ENCODE measurements around the gene PCID2.

PCID2 gene

GRCh38 chr13:113159701-113160100 lies 48.8 kb downstream of the PCID2 start:
- no peak for DNase-seq (ENCODE audit: low read depth)
- TF ChIP-seq, protein P1, sequence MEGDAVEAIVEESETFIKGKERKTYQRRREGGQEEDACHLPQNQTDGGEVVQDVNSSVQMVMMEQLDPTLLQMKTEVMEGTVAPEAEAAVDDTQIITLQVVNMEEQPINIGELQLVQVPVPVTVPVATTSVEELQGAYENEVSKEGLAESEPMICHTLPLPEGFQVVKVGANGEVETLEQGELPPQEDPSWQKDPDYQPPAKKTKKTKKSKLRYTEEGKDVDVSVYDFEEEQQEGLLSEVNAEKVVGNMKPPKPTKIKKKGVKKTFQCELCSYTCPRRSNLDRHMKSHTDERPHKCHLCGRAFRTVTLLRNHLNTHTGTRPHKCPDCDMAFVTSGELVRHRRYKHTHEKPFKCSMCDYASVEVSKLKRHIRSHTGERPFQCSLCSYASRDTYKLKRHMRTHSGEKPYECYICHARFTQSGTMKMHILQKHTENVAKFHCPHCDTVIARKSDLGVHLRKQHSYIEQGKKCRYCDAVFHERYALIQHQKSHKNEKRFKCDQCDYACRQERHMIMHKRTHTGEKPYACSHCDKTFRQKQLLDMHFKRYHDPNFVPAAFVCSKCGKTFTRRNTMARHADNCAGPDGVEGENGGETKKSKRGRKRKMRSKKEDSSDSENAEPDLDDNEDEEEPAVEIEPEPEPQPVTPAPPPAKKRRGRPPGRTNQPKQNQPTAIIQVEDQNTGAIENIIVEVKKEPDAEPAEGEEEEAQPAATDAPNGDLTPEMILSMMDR (conservative IDR thresholded peaks at IDR 0.05; ENCODE audit: low read depth, low read length) = no peak
- H3K4me3 ChIP-seq (ENCODE audit: low read depth, low read length) = no peak overlapping the region

DNA sequence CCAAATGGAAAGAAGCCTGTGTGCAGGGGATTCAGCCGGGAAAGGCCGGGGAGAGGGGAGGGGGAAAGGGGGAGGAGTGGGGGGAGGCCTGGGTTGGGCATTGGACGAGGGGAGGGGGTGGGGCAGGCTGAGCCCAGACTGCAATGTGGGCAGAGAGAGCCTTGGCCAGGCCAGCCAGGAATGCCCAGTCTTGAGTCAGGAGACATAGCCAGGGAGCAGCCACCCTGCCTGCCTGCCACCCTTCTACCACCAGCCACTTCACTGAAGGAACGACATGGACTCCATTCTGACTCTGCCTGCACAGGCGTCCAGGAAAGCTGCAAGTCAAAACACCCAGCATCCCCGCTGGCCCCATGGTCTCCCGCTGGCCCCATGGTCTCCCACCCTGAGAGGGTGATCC lies 49.5 kb downstream of the PCID2 start:
- DNase-seq (ENCODE audit: low read depth) = no peak
- H3K4me3 ChIP-seq (ENCODE audit: low read depth, low read length) = no peak overlapping the region
- TF ChIP-seq, protein P1 (conservative IDR thresholded peaks at IDR 0.05; ENCODE audit: low read depth, low read length) = no peak

- no peak within 1 kb of the TSS for H3K4me3 ChIP-seq (ENCODE audit: low read depth, low read length)
- TF ChIP-seq, protein P1 (conservative IDR thresholded peaks at IDR 0.05; ENCODE audit: low read depth, low read length) = no peak
- no peak for DNase-seq (ENCODE audit: low read depth)
These were observed 50.3 kb downstream of the PCID2 start, which contains the start of gene PROZ for GRCh38 chr13:113157929-113158747. Gene PROZ (plus strand): TSS chr13:113158648. CDS start chr13:113158661, 13 bp downstream.

GRCh38 chr13:113157206-113157928 lies 51.1 kb downstream of the PCID2 start:
- no peak for DNase-seq (ENCODE audit: low read depth)
- H3K4me3 ChIP-seq (ENCODE audit: low read depth, low read length) = no peak overlapping the region
- TF ChIP-seq, protein P1 (conservative IDR thresholded peaks at IDR 0.05; ENCODE audit: low read depth, low read length) = no peak

- H3K4me3 ChIP-seq (ENCODE audit: low read depth, low read length) = no peak overlapping the region
- TF ChIP-seq, protein P1 (conservative IDR thresholded peaks at IDR 0.05; ENCODE audit: low read depth, low read length) = no peak
- DNase-seq (ENCODE audit: low read depth) = no peak
These were observed 52.4 kb downstream of the PCID2 start for GRCh38 chr13:113155982-113156655.

DNA sequence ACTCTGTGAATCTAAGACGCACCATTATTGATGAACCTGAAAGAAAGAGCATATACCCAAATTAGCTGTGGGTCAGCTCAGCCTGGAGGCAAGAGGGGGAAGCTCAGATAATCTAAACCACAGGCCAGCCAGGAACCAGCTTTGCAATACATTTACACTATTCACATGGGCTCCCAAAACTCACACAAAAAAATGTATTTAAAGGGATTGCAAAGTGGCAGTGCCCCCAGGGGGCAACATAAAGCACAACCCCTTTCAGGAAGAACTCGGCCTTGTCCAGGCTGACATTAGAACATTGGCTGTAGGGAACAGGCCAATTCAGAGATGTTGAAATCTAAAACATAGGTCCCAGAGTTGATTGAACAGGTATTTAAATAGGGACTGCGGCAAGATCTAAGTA lies 53.3 kb downstream of the PCID2 start:
- H3K4me3 ChIP-seq (ENCODE audit: low read depth, low read length) = no peak overlapping the region
- DNase-seq (ENCODE audit: low read depth) = no peak
- TF ChIP-seq, protein P1 (conservative IDR thresholded peaks at IDR 0.05; ENCODE audit: low read depth, low read length) = no peak
